Measurements from ENCODE around the gene SCAND1.

Gene SCAND1

GRCh38 chr20:35907017-35907701 is 47.1 kb downstream of the SCAND1 start:
- FAIRE-seq (no peak), DNase-seq (ENCODE audit: low spot score) (no peak)

- FAIRE-seq (no peak), DNase-seq (ENCODE audit: low spot score) (no peak)
Observed at GRCh38 chr20:35904982-35905663, 49.2 kb downstream of the SCAND1 start.

GRCh38 chr20:35903843-35904242 is 50.5 kb downstream of the SCAND1 start:
- no peak for FAIRE-seq
- DNase-seq (ENCODE audit: low spot score): no peak

Measured in urothelium cell line (cell line).